Suprapubic skin (tissue), 4 donors: Measurements from ENCODE around the gene GRID2.

Experiments
- CTCF ChIP-seq, 2 donors: fragments of 200-600 bp in 1 of 2; fragments of 450-650 bp in 1 of 2; sonication (generic) in 1 of 2; IDR thresholded peaks; one replicate each; pipeline ENCODE4 v1.5.1; 2016 to 2019; ENCODE audit warnings: antibody characterized with exemption in 2 of 2, mild to moderate bottlenecking in 1 of 2, moderate library complexity in 1 of 2
- EP300 ChIP-seq: sonication (generic); formaldehyde crosslinking; IDR thresholded peaks from one replicate; pipeline ENCODE4 v1.6.1; 2017; ENCODE audit warnings: antibody characterized with exemption
- POLR2A ChIP-seq, 2 donors: fragments of 450-650 bp; IDR thresholded peaks; one replicate each; pipeline ENCODE4 v1.6.1; 2017; ENCODE audit warnings: antibody characterized with exemption in 2 of 2, mild to moderate bottlenecking in 2 of 2, moderate library complexity in 2 of 2
- POLR2AphosphoS5 ChIP-seq, 3 donors: sonication (generic); formaldehyde crosslinking; IDR thresholded peaks; one replicate each; pipeline ENCODE4 v1.6.1; 2017; ENCODE audit warnings: antibody characterized with exemption in 3 of 3

DNA sequence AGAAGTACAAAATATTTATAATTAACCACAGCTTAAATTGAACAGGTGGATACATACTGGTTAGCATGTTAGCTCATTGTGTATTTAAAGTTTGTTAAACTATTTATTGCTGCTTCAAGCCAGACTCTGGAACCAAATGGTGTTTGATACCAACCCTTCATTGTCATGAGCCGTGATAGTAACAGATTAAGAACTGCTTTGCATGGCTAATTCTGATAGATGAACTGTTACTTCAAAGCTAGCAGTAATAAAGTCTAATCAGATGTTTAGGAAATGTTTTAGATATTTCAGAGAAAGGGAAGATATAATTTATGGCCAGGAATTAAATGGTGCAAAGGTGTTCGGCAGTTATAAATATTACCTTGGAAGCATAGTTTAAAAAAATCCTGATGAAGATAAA is 848.7 kb downstream of the GRID2 start:
- TF ChIP-seq CTCF (IDR thresholded peaks at IDR 0.05) (no peak), POLR2A (IDR thresholded peaks at IDR 0.05) (no peak), POLR2AphosphoS5 (IDR thresholded peaks at IDR 0.05) (no peak), EP300 (no peak)
